Measurements from ENCODE around the gene UBQLN3. TPM values are rescaled to one million over a fixed set of nuclear protein-coding genes. Genes with fewer than 3 reads are reported as not detected.

The UBQLN3 gene
- 1 to 10 TPM in 3 of 7 donors, under 1 TPM in 4; 0.29 to 3.7 (median 0.52) TPM for total RNA-seq
- polyA plus RNA-seq: not detected
- long read RNA-seq, donor 1: 0 reads
- long read RNA-seq, donor 2: 0 reads

- intact Hi-C loops (cut with DNase I; ENCODE audit: low total_unique reads): no loop called here
- 65 to 87% (median 80%) methylated on average over 4 of the region's 4 CpGs for WGBS, 5 donors
- no peak for TF ChIP-seq POLR2AphosphoS5 (IDR thresholded peaks at IDR 0.05)
- no peak for TF ChIP-seq CTCF (IDR thresholded peaks at IDR 0.05 in 8 of 11, conservative IDR thresholded peaks at IDR 0.05 in 3 of 11)
- TF ChIP-seq POLR2A (IDR thresholded peaks at IDR 0.05): no peak
Observed at GRCh38 chr11:5509803-5510202, at the start of gene UBQLN3. TSS of gene UBQLN3 (minus strand) at chr11:5509957. CDS start at chr11:5509558, 399 bp downstream.

GRCh38 chr11:5557751-5558150 lies 48.0 kb upstream of the UBQLN3 start:
- 33 to 93% (median 62%) methylated on average over 3 of the region's 3 CpGs for WGBS, 5 donors
- Histone ChIP-seq H3K4me1 (no peaks in the 10 kb centered on the region), H3K27me3 (replicated peaks in 1 of 7) (no peaks in the 10 kb centered on the region), H3K4me3 (no peak overlapping the region), H3K27ac (no peak overlapping the region), H3K9me3 (no peaks in the 10 kb centered on the region), H3K36me3 (no peaks in the 10 kb centered on the region)
- DNase-seq: no peak
- intact Hi-C loops (cut with DNase I; ENCODE audit: low total_unique reads): no loop called here
- TF ChIP-seq POLR2AphosphoS5 (IDR thresholded peaks at IDR 0.05) (no peak), CTCF (IDR thresholded peaks at IDR 0.05 in 8 of 11, conservative IDR thresholded peaks at IDR 0.05 in 3 of 11) (no peak), POLR2A (IDR thresholded peaks at IDR 0.05) (no peak)

More at GRCh38 chr11:5509803-5510202, at the start of gene UBQLN3:
- DNase-seq: no peak
- Histone ChIP-seq H3K4me1 (no peaks in the 10 kb centered on the region), H3K36me3 (no peaks in the 10 kb centered on the region), H3K9me3 (no peaks in the 10 kb centered on the region), H3K27me3 (replicated peaks in 1 of 7) (peaks cover 0 to 7% (median 0%) of the 10 kb centered on the region in 7 donors), H3K4me3 (no peak within 1 kb of the TSS), H3K27ac (no peak within 1 kb of the TSS)

- intact Hi-C loops (cut with DNase I; ENCODE audit: low total_unique reads): no loop called here
- no peak for DNase-seq
- Histone ChIP-seq H3K4me3 (no peak overlapping the region), H3K27me3 (replicated peaks in 1 of 7) (no peaks in the 10 kb centered on the region), H3K9me3 (no peaks in the 10 kb centered on the region), H3K36me3 (no peaks in the 10 kb centered on the region), H3K4me1 (no peaks in the 10 kb centered on the region), H3K27ac (no peak overlapping the region)
- TF ChIP-seq POLR2A (IDR thresholded peaks at IDR 0.05): no peak
- TF ChIP-seq POLR2AphosphoS5 (IDR thresholded peaks at IDR 0.05): no peak
- no peak for TF ChIP-seq CTCF (IDR thresholded peaks at IDR 0.05 in 8 of 11, conservative IDR thresholded peaks at IDR 0.05 in 3 of 11)
- WGBS, 5 donors: 57 to 74% (median 64%) methylated on average over 3 of the region's 3 CpGs
Observed at GRCh38 chr11:5556596-5557188, 46.9 kb upstream of the UBQLN3 start.

- no peaks in the 10 kb centered on the region for H3K9me3 ChIP-seq
- no peak overlapping the region for H3K4me3 ChIP-seq
- H3K36me3 ChIP-seq: no peaks in the 10 kb centered on the region
- intact Hi-C loops (cut with DNase I; ENCODE audit: low total_unique reads): no loop called here
- no peak for DNase-seq
- no peak overlapping the region for H3K27ac ChIP-seq
- TF ChIP-seq POLR2AphosphoS5 (IDR thresholded peaks at IDR 0.05) (no peak), CTCF (IDR thresholded peaks at IDR 0.05 in 8 of 11, conservative IDR thresholded peaks at IDR 0.05 in 3 of 11) (no peak), POLR2A (IDR thresholded peaks at IDR 0.05) (no peak)
- H3K4me1 ChIP-seq: no peaks in the 10 kb centered on the region
- no peaks in the 10 kb centered on the region for H3K27me3 ChIP-seq (replicated peaks in 1 of 7)
Observed at GRCh38 chr11:5553343-5553742, 43.6 kb upstream of the UBQLN3 start.
